Stimulated activated naive CD8-positive, alpha-beta T cell treated with anti-CD3 and anti-CD28 coated beads, Interleukin-15, amount 100 ng/mL, for 72 hours (primary cell): ENCODE data around the gene MAP2K6.

ENCODE experiments used
- ATAC-seq: fragments of 150-1000 bp; cut with Tn5 transposase; 2 replicates; pipeline ENCODE4 v1.10.0; 2021; ENCODE audit warnings: mild to moderate bottlenecking, moderate library complexity
- DNase-seq, 2 donors: peaks; one replicate each; pipeline ENCODE4 v3.0.0; 2021 to 2022
- H3K27ac Mint-ChIP-seq, 2 donors: one replicate each; pipeline ENCODE4 v1.8.0; 2022; ENCODE audit warnings: mild to moderate bottlenecking in 2 of 2, mixed read lengths in 2 of 2, moderate library complexity in 2 of 2
- H3K27me3 Mint-ChIP-seq: one replicate; pipeline ENCODE4 v1.8.0; 2022; ENCODE audit warnings: mixed read lengths
- H3K4me1 Mint-ChIP-seq: one replicate; pipeline ENCODE4 v1.8.0; 2022; ENCODE audit warnings: mild to moderate bottlenecking, mixed read lengths
- H3K4me3 Mint-ChIP-seq, 2 donors: one replicate each; pipeline ENCODE4 v1.8.0; 2022; ENCODE audit warnings: mild to moderate bottlenecking in 2 of 2, mixed read lengths in 2 of 2, moderate library complexity in 1 of 2
- H3K9me3 Mint-ChIP-seq, 2 donors: one replicate each; pipeline ENCODE4 v1.8.0; 2022; ENCODE audit warnings: mixed read lengths in 2 of 2

Gene MAP2K6

GRCh38 chr17:69516911-69517310 is 102.4 kb downstream of the MAP2K6 start:
- Mint-ChIP-seq H3K4me1 (peaks cover 7% of the 10 kb centered on the region), H3K9me3 (no peaks in the 10 kb centered on the region), H3K27ac (no peak overlapping the region), H3K4me3 (no peak overlapping the region), H3K27me3 (no peaks in the 10 kb centered on the region)
- no peak for ATAC-seq
- DNase-seq = no peak

- ATAC-seq = no peak
- Mint-ChIP-seq H3K27me3 (no peaks in the 10 kb centered on the region), H3K4me3 (no peak overlapping the region), H3K9me3 (no peaks in the 10 kb centered on the region), H3K4me1 (peaks cover 7% of the 10 kb centered on the region), H3K27ac (no peak overlapping the region)
- DNase-seq = no peak
Measured at GRCh38 chr17:69518951-69519350, 104.5 kb downstream of the MAP2K6 start.

- no peak overlapping the region for H3K27ac Mint-ChIP-seq
- H3K4me3 Mint-ChIP-seq = no peak overlapping the region
- H3K9me3 Mint-ChIP-seq = no peaks in the 10 kb centered on the region
- no peaks in the 10 kb centered on the region for H3K27me3 Mint-ChIP-seq
- H3K4me1 Mint-ChIP-seq = no peaks in the 10 kb centered on the region
- no peak for DNase-seq
- ATAC-seq = peak; percentile 33
Measured at GRCh38 chr17:69523244-69523861, 108.9 kb downstream of the MAP2K6 start.

- Mint-ChIP-seq H3K4me3 (no peak overlapping the region), H3K9me3 (no peaks in the 10 kb centered on the region), H3K27ac (no peak overlapping the region), H3K27me3 (no peaks in the 10 kb centered on the region), H3K4me1 (no peaks in the 10 kb centered on the region)
- no peak for ATAC-seq
- no peak for DNase-seq
Measured at GRCh38 chr17:69524854-69525253, 110.4 kb downstream of the MAP2K6 start.

DNA sequence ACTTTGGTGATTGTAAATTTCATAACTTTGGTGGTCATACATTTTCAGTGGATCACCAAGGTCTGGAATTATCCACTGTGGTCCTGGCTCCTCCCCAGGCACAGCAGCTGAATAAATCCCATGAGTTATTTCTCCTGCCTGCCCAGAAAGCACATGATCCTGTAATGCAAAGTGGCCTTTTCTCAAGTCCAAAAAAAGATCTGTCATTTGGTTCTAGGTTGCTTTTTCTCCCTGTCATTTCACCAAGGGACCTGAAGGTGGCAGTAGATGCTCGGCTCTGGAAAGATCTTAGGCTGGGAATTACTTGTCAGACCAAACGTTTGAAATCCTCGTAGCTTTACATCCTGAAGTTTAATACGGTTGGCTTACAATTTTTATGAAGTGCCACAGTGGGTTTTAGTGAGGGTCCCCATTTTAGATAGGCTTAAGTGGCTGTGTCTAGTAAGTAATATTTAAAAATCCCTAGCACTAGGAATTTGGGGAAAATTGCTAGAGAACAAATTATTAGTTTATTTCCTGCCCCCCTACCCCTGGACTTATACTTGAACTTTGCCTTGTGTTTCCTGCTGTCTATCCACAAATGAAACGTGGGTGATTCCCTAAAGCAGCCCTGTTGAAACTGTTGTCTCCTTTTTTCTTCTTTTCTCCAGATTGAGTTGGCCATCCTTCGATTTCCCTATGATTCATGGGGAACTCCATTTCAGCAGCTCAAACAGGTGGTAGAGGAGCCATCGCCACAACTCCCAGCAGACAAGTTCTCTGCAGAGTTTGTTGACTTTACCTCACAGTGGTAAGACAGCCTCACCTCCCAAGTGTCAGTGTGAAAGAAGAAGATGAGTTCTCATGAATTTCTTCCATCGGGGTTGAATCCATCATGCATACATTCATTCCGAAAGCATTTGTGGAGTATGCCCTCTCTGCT is 111.7 kb downstream of the MAP2K6 start:
- Mint-ChIP-seq H3K27ac (no peak overlapping the region), H3K4me1 (no peaks in the 10 kb centered on the region), H3K9me3 (no peaks in the 10 kb centered on the region), H3K4me3 (no peak overlapping the region), H3K27me3 (no peaks in the 10 kb centered on the region)
- ATAC-seq (no peak), DNase-seq (peak in 1 of 2 donors; percentile 18)

- ATAC-seq = no peak
- Mint-ChIP-seq H3K27me3 (no peaks in the 10 kb centered on the region), H3K4me1 (no peaks in the 10 kb centered on the region), H3K27ac (no peak overlapping the region), H3K4me3 (no peak overlapping the region), H3K9me3 (no peaks in the 10 kb centered on the region)
- DNase-seq = no peak
Measured at GRCh38 chr17:69528035-69528434, 113.5 kb downstream of the MAP2K6 start.

DNA sequence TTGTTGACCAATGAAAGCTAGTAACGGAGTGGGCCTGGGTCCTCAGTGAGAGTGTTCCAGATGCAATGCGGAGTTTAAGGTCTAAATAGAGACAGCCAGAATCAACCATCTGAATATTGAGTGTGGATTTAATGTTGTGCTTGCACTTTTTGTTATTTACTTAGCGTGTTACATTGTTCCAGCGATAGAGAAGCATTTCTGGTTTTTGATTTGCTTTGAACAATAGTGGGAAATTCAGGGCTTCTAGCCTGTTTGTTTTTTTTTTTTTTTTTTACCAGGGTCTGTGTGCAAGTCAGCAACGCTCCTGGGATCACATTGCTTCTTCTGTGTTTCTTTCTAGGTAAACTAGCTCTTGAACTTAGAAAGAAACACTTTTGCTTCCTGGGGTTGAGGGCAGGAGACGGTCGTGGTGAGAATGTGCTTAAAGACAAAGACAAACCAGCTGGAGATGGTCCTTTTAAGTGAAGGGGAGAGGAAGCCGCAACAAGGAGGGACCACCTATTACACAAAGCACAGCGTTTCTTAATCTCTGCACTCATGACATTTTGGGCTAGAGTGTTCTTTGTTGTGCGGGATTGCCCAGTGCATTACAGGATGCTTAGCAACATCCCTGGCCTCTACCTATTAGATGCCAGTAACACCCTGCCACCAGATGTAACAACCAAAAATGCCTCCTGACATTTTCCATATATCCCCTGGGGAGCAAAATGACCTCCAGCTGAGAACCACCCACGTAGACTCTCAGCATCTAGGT is 119.2 kb downstream of the MAP2K6 start:
- no peak for DNase-seq
- peaks cover 12% of the 10 kb centered on the region for H3K4me1 Mint-ChIP-seq
- H3K27ac Mint-ChIP-seq = peak overlapping the region in 1 of 2 donors; percentile 28
- no peak overlapping the region for H3K4me3 Mint-ChIP-seq
- H3K9me3 Mint-ChIP-seq = no peaks in the 10 kb centered on the region
- no peaks in the 10 kb centered on the region for H3K27me3 Mint-ChIP-seq
- ATAC-seq = no peak

DNA sequence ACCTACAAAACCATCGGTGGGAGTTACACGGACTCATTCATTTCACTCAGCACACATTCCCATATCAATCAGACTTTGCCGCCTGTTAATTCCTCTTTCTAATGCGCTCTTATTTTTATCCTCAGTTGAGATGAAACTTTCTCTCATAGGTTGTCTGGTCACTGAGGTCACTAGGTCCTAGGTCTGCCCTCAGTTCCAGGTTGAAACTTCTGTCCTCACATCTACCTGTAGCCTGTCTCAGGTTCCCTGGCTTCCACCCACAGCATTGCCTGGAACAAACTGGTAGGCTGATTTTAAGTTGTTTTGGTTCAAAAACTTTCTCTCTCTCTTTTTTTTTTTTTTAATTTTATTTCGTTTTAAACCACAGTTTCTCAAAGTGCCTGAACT is 119.7 kb downstream of the MAP2K6 start:
- no peak for DNase-seq
- no peak for ATAC-seq
- H3K27ac Mint-ChIP-seq = peak overlapping the region in 1 of 2 donors; percentile 30
- H3K9me3 Mint-ChIP-seq = peaks cover 0 to 3% of the 10 kb centered on the region in 2 donors
- no peak overlapping the region for H3K4me3 Mint-ChIP-seq
- peaks cover 18% of the 10 kb centered on the region for H3K4me1 Mint-ChIP-seq
- H3K27me3 Mint-ChIP-seq = no peaks in the 10 kb centered on the region

DNA sequence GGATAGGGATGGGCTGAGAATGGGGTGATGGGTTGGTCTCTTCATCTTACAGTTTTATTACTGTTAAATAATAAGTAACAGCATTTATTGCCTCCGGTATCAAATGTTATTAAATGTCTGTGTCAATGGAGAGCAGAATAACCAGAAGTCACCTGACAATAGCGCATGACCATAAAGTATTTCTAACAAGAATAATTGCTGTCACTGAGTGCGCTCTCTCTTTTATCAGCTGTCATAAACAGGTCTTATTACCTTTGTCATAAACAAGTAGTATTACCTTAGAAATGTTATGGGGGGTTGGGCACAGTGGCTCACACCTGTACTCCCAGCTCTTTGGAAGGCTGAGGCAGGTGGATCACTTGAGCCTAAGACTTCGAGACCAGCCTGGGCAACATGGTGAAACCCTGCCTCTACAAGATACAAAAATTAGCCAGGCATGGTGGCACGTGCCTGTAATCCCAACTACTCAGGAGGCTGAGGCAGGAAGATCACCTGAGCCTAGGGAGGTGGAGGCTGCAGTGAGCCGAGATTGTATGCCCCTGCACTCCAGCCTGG is 120.6 kb downstream of the MAP2K6 start:
- H3K4me3 Mint-ChIP-seq = no peak overlapping the region

DNA sequence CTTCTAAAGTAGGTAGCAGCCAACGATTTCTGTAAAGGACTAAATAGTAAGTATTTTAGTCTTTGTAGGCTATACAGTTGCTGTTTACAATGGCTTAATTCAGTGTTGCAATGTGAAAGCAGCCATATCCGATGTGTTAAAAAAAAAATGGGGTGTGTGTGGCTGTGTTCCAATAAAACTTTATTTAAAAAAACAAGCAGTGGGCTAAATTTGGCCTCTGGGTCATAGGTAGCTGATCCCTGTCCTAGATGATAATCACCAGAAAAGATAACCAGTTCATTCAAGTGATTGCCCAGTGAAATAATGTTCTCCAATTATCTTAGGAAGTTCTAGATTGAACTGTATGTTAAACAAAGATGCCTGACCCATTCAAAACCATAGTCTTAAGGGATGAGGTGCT is 124.3 kb downstream of the MAP2K6 start:
- Mint-ChIP-seq H3K27me3 (no peaks in the 10 kb centered on the region), H3K9me3 (peaks cover 0 to 6% of the 10 kb centered on the region in 2 donors), H3K4me1 (peaks cover 20% of the 10 kb centered on the region), H3K4me3 (no peak overlapping the region), H3K27ac (no peak overlapping the region)
- no peak for ATAC-seq
- DNase-seq = no peak

More for the DNA sequence above, 120.6 kb downstream of the MAP2K6 start:
- ATAC-seq = no peak
- peaks cover 25% of the 10 kb centered on the region for H3K4me1 Mint-ChIP-seq
- peak overlapping the region; percentile 43 to 87 for H3K27ac Mint-ChIP-seq
- no peak for DNase-seq
- no peaks in the 10 kb centered on the region for H3K27me3 Mint-ChIP-seq
- peaks cover 0 to 6% of the 10 kb centered on the region in 2 donors for H3K9me3 Mint-ChIP-seq

DNA sequence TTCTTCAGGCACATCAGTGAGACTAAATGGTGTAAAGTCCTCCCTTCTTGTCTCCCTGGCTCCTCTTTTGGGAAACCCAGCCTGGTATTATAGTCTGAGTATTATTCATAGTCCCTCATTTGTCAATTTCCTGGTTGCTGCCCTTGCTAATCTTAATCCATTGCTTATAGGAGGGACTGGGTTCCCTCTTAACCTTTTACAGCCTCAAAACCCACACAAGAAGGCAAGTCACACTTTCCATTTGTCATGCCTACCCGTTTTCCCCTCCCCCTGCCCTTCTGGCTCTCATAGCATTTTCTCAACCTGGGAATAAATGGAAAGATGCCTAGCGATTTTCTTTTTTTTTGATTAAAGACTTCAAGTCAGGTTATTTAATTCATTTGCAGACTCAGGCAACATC is 124.8 kb downstream of the MAP2K6 start:
- Mint-ChIP-seq H3K9me3 (peaks cover 0 to 6% of the 10 kb centered on the region in 2 donors), H3K4me1 (peaks cover 15% of the 10 kb centered on the region), H3K27me3 (no peaks in the 10 kb centered on the region), H3K27ac (peak overlapping the region in 1 of 2 donors; percentile 42), H3K4me3 (no peak overlapping the region)
- DNase-seq (no peak), ATAC-seq (peak; percentile 55)

GRCh38 chr17:69539781-69540319 is 125.4 kb downstream of the MAP2K6 start:
- Mint-ChIP-seq H3K27ac (no peak overlapping the region), H3K27me3 (no peaks in the 10 kb centered on the region), H3K4me3 (no peak overlapping the region), H3K4me1 (peaks cover 14% of the 10 kb centered on the region), H3K9me3 (peaks cover 0 to 6% of the 10 kb centered on the region in 2 donors)
- ATAC-seq (no peak), DNase-seq (no peak)

DNA sequence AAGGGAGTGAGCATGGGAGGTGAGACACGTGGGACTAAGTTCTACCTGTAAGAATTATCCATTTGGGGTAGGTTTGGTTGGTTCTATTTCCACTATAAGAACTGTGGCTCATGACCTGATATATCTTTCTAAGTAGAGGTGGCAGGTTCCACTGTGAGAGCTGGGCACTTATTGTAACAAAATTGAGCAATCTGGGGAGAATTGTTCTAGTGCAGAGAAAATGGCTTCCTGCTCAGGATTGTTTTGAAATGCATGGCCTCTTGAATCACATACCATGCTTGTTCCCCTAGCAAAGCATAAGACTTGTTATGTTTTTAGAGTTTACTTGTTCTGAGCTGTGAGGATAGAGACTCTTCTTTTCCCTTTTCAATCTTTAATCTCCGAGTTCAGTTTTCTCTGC is 125.9 kb downstream of the MAP2K6 start:
- no peak overlapping the region for H3K4me3 Mint-ChIP-seq
- H3K27ac Mint-ChIP-seq = no peak overlapping the region
- no peaks in the 10 kb centered on the region for H3K27me3 Mint-ChIP-seq
- DNase-seq (no peak), ATAC-seq (no peak)
- H3K4me1 Mint-ChIP-seq = peaks cover 14% of the 10 kb centered on the region
- peaks cover 0 to 6% of the 10 kb centered on the region in 2 donors for H3K9me3 Mint-ChIP-seq

DNA sequence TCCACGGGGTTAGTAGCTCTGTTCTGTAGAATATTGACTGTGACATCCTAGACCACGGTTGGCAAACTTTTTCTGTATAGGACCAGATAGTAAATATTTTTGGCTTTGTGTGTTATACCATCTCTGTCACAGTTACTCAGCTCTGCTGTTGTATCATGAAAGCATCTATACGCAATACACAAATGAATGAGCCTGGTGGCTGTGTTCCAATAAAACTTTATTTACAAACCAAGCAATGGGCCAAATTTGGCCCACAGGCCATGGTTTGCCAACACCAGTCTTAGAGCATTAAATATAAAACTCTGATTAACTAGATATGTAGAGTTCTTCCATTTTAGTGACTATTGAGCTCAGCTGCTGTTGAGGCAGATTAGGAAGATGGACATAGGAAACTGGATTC is 132.7 kb downstream of the MAP2K6 start:
- DNase-seq = no peak
- H3K4me3 Mint-ChIP-seq = no peak overlapping the region
- no peak for ATAC-seq
- H3K27me3 Mint-ChIP-seq = no peaks in the 10 kb centered on the region
- H3K4me1 Mint-ChIP-seq = no peaks in the 10 kb centered on the region
- H3K9me3 Mint-ChIP-seq = peaks cover 0 to 4% of the 10 kb centered on the region in 2 donors
- H3K27ac Mint-ChIP-seq = no peak overlapping the region

DNA sequence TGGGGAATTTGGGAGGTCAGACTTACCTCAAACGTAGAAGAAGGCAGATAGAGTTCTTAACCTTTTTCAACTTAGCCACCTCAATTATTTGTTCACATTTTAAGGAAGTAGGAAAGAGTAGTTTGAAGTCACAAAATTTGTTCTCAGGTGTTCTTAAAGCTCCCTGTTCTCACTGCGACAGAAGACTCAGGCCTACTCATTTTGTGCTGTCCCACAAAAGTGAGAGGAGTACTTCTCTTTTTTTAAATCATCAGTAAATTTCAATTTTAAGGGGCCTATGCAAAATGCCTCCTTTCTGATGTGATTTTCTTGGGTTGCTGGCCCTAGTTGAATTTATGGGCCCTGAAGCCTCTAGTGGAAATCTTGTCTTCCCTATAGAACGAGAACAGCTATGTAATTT is 133.4 kb downstream of the MAP2K6 start:
- ATAC-seq = no peak
- Mint-ChIP-seq H3K4me1 (no peaks in the 10 kb centered on the region), H3K9me3 (peaks cover 0 to 5% of the 10 kb centered on the region in 2 donors), H3K4me3 (no peak overlapping the region), H3K27ac (no peak overlapping the region), H3K27me3 (no peaks in the 10 kb centered on the region)
- no peak for DNase-seq
